GM19025 (cell line): Measurements from ENCODE around the gene PMEPA1.

Experiments
- ATAC-seq: cut with Tn5 transposase; IDR thresholded peaks from one replicate; pipeline ENCODE4 v1.9.1; 2021; ENCODE audit warnings: mild to moderate bottlenecking, low read depth, moderate library complexity; ENCODE audit not compliant: unreplicated experiment

The PMEPA1 gene

GRCh38 chr20:57696401-57696961 lies 13.3 kb downstream of the PMEPA1 start:
- ATAC-seq, result no peak

- no peak for ATAC-seq
Observed at GRCh38 chr20:57695940-57696339, 13.9 kb downstream of the PMEPA1 start.

- ATAC-seq, result no peak
Observed at GRCh38 chr20:57695012-57695411, 14.8 kb downstream of the PMEPA1 start.

- no peak for ATAC-seq
Observed at GRCh38 chr20:57694481-57694880, 15.3 kb downstream of the PMEPA1 start.

- no peak for ATAC-seq
Observed at GRCh38 chr20:57693670-57694329, 16.0 kb downstream of the PMEPA1 start.

- ATAC-seq, result no peak
Observed at GRCh38 chr20:57693002-57693582, 16.7 kb downstream of the PMEPA1 start.

GRCh38 chr20:57692393-57692792 lies 17.4 kb downstream of the PMEPA1 start:
- no peak for ATAC-seq

GRCh38 chr20:57691699-57692098 lies 18.1 kb downstream of the PMEPA1 start:
- no peak for ATAC-seq

- no peak for ATAC-seq
Observed at GRCh38 chr20:57690525-57690924, 19.3 kb downstream of the PMEPA1 start.

GRCh38 chr20:57689745-57690481 lies 19.9 kb downstream of the PMEPA1 start:
- ATAC-seq, result no peak

- ATAC-seq, result no peak
Observed at GRCh38 chr20:57688864-57689263, 21.0 kb downstream of the PMEPA1 start.

- ATAC-seq, result no peak
Observed at GRCh38 chr20:57688295-57688694, 21.5 kb downstream of the PMEPA1 start.

GRCh38 chr20:57686931-57687652 lies 22.7 kb downstream of the PMEPA1 start:
- no peak for ATAC-seq

- ATAC-seq, result no peak
Observed at GRCh38 chr20:57685146-57685758, 24.6 kb downstream of the PMEPA1 start.

- no peak for ATAC-seq
Observed at GRCh38 chr20:57684808-57685140, 25.0 kb downstream of the PMEPA1 start.

GRCh38 chr20:57683881-57684807 lies 25.7 kb downstream of the PMEPA1 start:
- ATAC-seq, result no peak

- ATAC-seq, result no peak
Observed at GRCh38 chr20:57683287-57683686, 26.5 kb downstream of the PMEPA1 start.

GRCh38 chr20:57682184-57683101 lies 27.4 kb downstream of the PMEPA1 start:
- ATAC-seq, result peak; percentile 24
